Measurements from ENCODE around the gene SLC22A7. TPM values are rescaled to one million over a fixed set of nuclear protein-coding genes. Genes with fewer than 3 reads are reported as not detected.

Gene SLC22A7
- total and polyA plus RNA-seq, 2 of the 8 experiments (the other 6 are each of a cell fraction or from before 2014, with no cell fraction given) = not detected

- TF ChIP-seq CHD7 (IDR thresholded peaks at IDR 0.05; ENCODE audit: insufficient replicate concordance, low read length) (no peak), CHD2 (IDR thresholded peaks at IDR 0.05; ENCODE audit: low read length) (no peak), BACH1 (IDR thresholded peaks at IDR 0.05; ENCODE audit: low read length) (no peak), JUND (IDR thresholded peaks at IDR 0.05; ENCODE audit: low read length) (no peak), POU5F1 (IDR thresholded peaks at IDR 0.05; ENCODE audit: low read depth, low read length) (no peak), POLR2A (IDR thresholded peaks at IDR 0.05; ENCODE audit: control extremely low read depth in 1 of 2, low read depth in 2 of 2, low read length in 2 of 2) (no peak), TAF1 (IDR thresholded peaks at IDR 0.05; ENCODE audit: low read depth, low read length) (no peak), E2F6 (IDR thresholded peaks at IDR 0.05) (no peak), SAP30 (IDR thresholded peaks at IDR 0.05; ENCODE audit: insufficient read depth, insufficient replicate concordance, low read length) (no peak)
These were observed 17.8 kb upstream of the SLC22A7 start (continued) for GRCh38 chr6:43280234-43280633.
